HEK293 (cell line): Measurements from ENCODE around the gene SH3GL1.

ENCODE experiments used
- CTCF ChIA-PET: fragments of 350-600 bp; formaldehyde crosslinking; extraction: SDS; loops from one replicate; lab custom pipeline; 2021; ENCODE audit warnings: antibody characterized with exemption; lab: Yijun Ruan, JAX
- POLR2A ChIA-PET: fragments of 300-600 bp; formaldehyde crosslinking; extraction: SDS; loops from one replicate; lab custom pipeline; 2020; ENCODE audit warnings: antibody characterized with exemption, inconsistent platforms; lab: Yijun Ruan, JAX
- H3K27ac ChIP-seq: fragments of 200-500 bp; sonication (Bioruptor generic); 2 replicates; pipeline ENCODE4 v1.5.1; 2014; ENCODE audit warnings: low read depth, low read length, control low read depth, inconsistent platforms; ENCODE audit errors: extremely low read depth
- H3K36me3 ChIP-seq, 2 experiments: fragments of 200-500 bp in 1 of 2; sonication (Bioruptor generic) in 1 of 2; 1 replicate in 1 of 2; 2 replicates in 1 of 2; pipeline ENCODE4 v1.5.1; 2014 to 2017; ENCODE audit warnings: inconsistent platforms in 2 of 2, low read length in 2 of 2; ENCODE audit not compliant: control insufficient read depth in 2 of 2, insufficient read depth in 1 of 2
- H3K4me1 ChIP-seq: fragments of 200-500 bp; sonication (Bioruptor generic); 2 replicates; pipeline ENCODE4 v1.5.1; 2014; ENCODE audit warnings: mild to moderate bottlenecking, low read length, inconsistent platforms; ENCODE audit not compliant: control insufficient read depth, insufficient read depth
- H3K4me3 ChIP-seq: 2 replicates; pipeline ENCODE4 v1.5.1; 2011; ENCODE audit warnings: low read depth, mild to moderate bottlenecking, control low read depth, low read length, moderate library complexity
- H3K9me3 ChIP-seq: fragments of 200-500 bp; sonication (Bioruptor generic); 2 replicates; pipeline ENCODE4 v1.5.1; 2014; ENCODE audit warnings: low read depth, low read length, inconsistent platforms; ENCODE audit not compliant: control insufficient read depth, insufficient read depth
- FEZF1 ChIP-seq: fragments of 450-650 bp; formaldehyde crosslinking; IDR thresholded peaks from 2 replicates; pipeline ENCODE4 v1.5.1; 2016; ENCODE audit warnings: missing biosample characterization, missing genetic modification characterization
- HIC1 ChIP-seq: fragments of 450-650 bp; formaldehyde crosslinking; IDR thresholded peaks from 2 replicates; pipeline ENCODE4 v1.5.1; 2016; ENCODE audit warnings: missing biosample characterization, missing genetic modification characterization
- HOXA7 ChIP-seq: sonication (generic); formaldehyde crosslinking; IDR thresholded peaks from 2 replicates; pipeline ENCODE4 v1.8.1; 2022; ENCODE audit warnings: missing genetic modification reagents, borderline replicate concordance
- KLF7 ChIP-seq: fragments of 450-650 bp; formaldehyde crosslinking; IDR thresholded peaks from 2 replicates; pipeline ENCODE4 v1.5.1; 2016; ENCODE audit warnings: missing biosample characterization, missing genetic modification characterization, borderline replicate concordance
- MYNN ChIP-seq: fragments of 450-650 bp; formaldehyde crosslinking; IDR thresholded peaks from 2 replicates; pipeline ENCODE4 v1.5.1; 2016; ENCODE audit warnings: missing biosample characterization, missing genetic modification characterization, borderline replicate concordance
- PRDM10 ChIP-seq: fragments of 450-650 bp; formaldehyde crosslinking; IDR thresholded peaks from 2 replicates; pipeline ENCODE4 v1.5.1; 2016; ENCODE audit warnings: missing biosample characterization, missing genetic modification characterization
- ZIC2 ChIP-seq: fragments of 450-650 bp; formaldehyde crosslinking; IDR thresholded peaks from 2 replicates; pipeline ENCODE4 v1.5.1; 2016; ENCODE audit warnings: missing biosample characterization, missing genetic modification characterization
- ZNF2 ChIP-seq: fragments of 450-650 bp; formaldehyde crosslinking; IDR thresholded peaks from 2 replicates; pipeline ENCODE4 v1.5.1; 2016; ENCODE audit warnings: missing biosample characterization, missing genetic modification characterization
- ZNF239 ChIP-seq: fragments of 450-650 bp; formaldehyde crosslinking; IDR thresholded peaks from 2 replicates; pipeline ENCODE4 v1.5.1; 2016; ENCODE audit warnings: missing biosample characterization, missing genetic modification characterization
- ZNF292 ChIP-seq: fragments of 450-650 bp; formaldehyde crosslinking; IDR thresholded peaks from 2 replicates; pipeline ENCODE4 v1.5.1; 2016; ENCODE audit warnings: low read depth, missing biosample characterization, missing genetic modification characterization, borderline replicate concordance
- ZNF335 ChIP-seq: fragments of 450-650 bp; formaldehyde crosslinking; conservative IDR thresholded peaks from 2 replicates; pipeline ENCODE4 v1.5.1; 2016; ENCODE audit warnings: missing biosample characterization, missing genetic modification characterization
- ZNF37A ChIP-seq: fragments of 450-650 bp; IDR thresholded peaks from 2 replicates; pipeline ENCODE4 v1.5.1; 2018; ENCODE audit warnings: missing biosample characterization, missing genetic modification characterization
- ZNF600 ChIP-seq: fragments of 450-650 bp; formaldehyde crosslinking; IDR thresholded peaks from 2 replicates; pipeline ENCODE4 v1.5.1; 2016; ENCODE audit warnings: missing biosample characterization, missing genetic modification characterization
- ZNF629 ChIP-seq: fragments of 450-650 bp; formaldehyde crosslinking; IDR thresholded peaks from 2 replicates; pipeline ENCODE4 v1.5.1; 2017; ENCODE audit warnings: missing biosample characterization, missing genetic modification characterization
- ZNF670 ChIP-seq: fragments of 450-650 bp; formaldehyde crosslinking; IDR thresholded peaks from 2 replicates; pipeline ENCODE4 v1.5.1; 2016; ENCODE audit warnings: missing biosample characterization, missing genetic modification characterization, low read depth
- ZNF692 ChIP-seq: fragments of 450-650 bp; formaldehyde crosslinking; IDR thresholded peaks from 2 replicates; pipeline ENCODE4 v1.5.1; 2016; ENCODE audit warnings: missing biosample characterization, missing genetic modification characterization
- ZNF768 ChIP-seq: fragments of 450-650 bp; formaldehyde crosslinking; IDR thresholded peaks from 2 replicates; pipeline ENCODE4 v1.5.1; 2018; ENCODE audit warnings: missing biosample characterization, mild to moderate bottlenecking, missing genetic modification characterization
- ZNF791 ChIP-seq: fragments of 450-650 bp; formaldehyde crosslinking; IDR thresholded peaks from 2 replicates; pipeline ENCODE4 v1.5.1; 2016; ENCODE audit warnings: missing biosample characterization, missing genetic modification characterization
- ZSCAN4 ChIP-seq: fragments of 450-650 bp; formaldehyde crosslinking; IDR thresholded peaks from 2 replicates; pipeline ENCODE4 v1.5.1; 2017; ENCODE audit warnings: missing biosample characterization, missing genetic modification characterization
- TF ChIP-seq, protein P1 (sequence below): fragments of 450-650 bp; formaldehyde crosslinking; IDR thresholded peaks from 2 replicates; pipeline ENCODE4 v1.5.1; 2016; ENCODE audit warnings: missing biosample characterization, missing genetic modification characterization
- TF ChIP-seq, protein P2 (sequence below): IDR thresholded peaks from 2 replicates; pipeline ENCODE4 v1.6.1; 2011; ENCODE audit warnings: mild to moderate bottlenecking, low read depth, low read length, borderline replicate concordance

SH3GL1 gene

GRCh38 chr19:4357921-4358326 lies 42.4 kb downstream of the SH3GL1 start:
- Histone ChIP-seq H3K36me3 (peaks cover 3 to 60% of the 10 kb centered on the region in 2 experiments; a peak in 2 of 3 replicates), H3K4me3 (no peak overlapping the region), H3K9me3 (no peaks in the 10 kb centered on the region), H3K27ac (no peak overlapping the region), H3K4me1 (no peaks in the 10 kb centered on the region)
- peak; percentile 59 for TF ChIP-seq HIC1 (tag by site-specific recombination)
- no peak for TF ChIP-seq KLF7
- no peak for TF ChIP-seq ZNF629 (tag by site-specific recombination)
- no peak for TF ChIP-seq ZNF37A (tag by site-specific recombination)
- TF ChIP-seq ZNF335 (tag by site-specific recombination) = no peak
- no peak for TF ChIP-seq ZNF2 (tag by site-specific recombination)
- ChIA-PET POLR2A (interaction anchor here (1.9 kb wide), 2 partner anchors 15 to 91 kb away, joined by 6 to 12 read pairs; partner anchors contain the start of gene MPND), CTCF (interaction anchor here (1.1 to 3.7 kb wide), 3 partner anchors 18 to 91 kb away, joined by 3 to 13 read pairs (median 4); no protein-coding TSS in a partner anchor)

- H3K4me1 ChIP-seq = no peaks in the 10 kb centered on the region
- H3K36me3 ChIP-seq = peaks cover 3 to 53% of the 10 kb centered on the region in 2 experiments; a peak in 2 of 3 replicates
- ChIA-PET POLR2A (interaction anchor here (1.9 kb wide), 1 partner anchor 14 kb away, joined by 12 read pairs; the partner anchor contains the start of gene MPND), CTCF (interaction anchor here (1.3 to 3.7 kb wide), 2 partner anchors 19 to 90 kb away, joined by 3 to 13 read pairs; no protein-coding TSS in a partner anchor)
- no peak overlapping the region for H3K4me3 ChIP-seq
- no peak overlapping the region for H3K27ac ChIP-seq
- H3K9me3 ChIP-seq = no peaks in the 10 kb centered on the region
- TF ChIP-seq PRDM10 (tag by site-specific recombination) (no peak), ZNF292 (no peak), FEZF1 (tag by site-specific recombination) (no peak), ZNF791 (tag by site-specific recombination) (no peak), ZIC2 (tag by site-specific recombination) (no peak), ZSCAN4 (tag by site-specific recombination) (no peak), ZNF600 (tag by site-specific recombination) (0 out of 2 replicates have a peak, but pooled peaks have one; percentile 19), MYNN (tag by site-specific recombination) (no peak), ZNF670 (tag by site-specific recombination) (no peak), ZNF768 (tag by site-specific recombination) (no peak), ZNF239 (no peak), ZNF692 (tag by site-specific recombination) (no peak), HOXA7 (CRISPR knock-in tag) (no peak)
- TF ChIP-seq, protein P1, sequence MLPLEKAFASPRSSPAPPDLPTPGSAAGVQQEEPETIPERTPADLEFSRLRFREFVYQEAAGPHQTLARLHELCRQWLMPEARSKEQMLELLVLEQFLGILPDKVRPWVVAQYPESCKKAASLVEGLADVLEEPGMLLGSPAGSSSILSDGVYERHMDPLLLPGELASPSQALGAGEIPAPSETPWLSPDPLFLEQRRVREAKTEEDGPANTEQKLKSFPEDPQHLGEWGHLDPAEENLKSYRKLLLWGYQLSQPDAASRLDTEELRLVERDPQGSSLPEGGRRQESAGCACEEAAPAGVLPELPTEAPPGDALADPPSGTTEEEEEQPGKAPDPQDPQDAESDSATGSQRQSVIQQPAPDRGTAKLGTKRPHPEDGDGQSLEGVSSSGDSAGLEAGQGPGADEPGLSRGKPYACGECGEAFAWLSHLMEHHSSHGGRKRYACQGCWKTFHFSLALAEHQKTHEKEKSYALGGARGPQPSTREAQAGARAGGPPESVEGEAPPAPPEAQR (tag by site-specific recombination) = no peak
- TF ChIP-seq, protein P2, sequence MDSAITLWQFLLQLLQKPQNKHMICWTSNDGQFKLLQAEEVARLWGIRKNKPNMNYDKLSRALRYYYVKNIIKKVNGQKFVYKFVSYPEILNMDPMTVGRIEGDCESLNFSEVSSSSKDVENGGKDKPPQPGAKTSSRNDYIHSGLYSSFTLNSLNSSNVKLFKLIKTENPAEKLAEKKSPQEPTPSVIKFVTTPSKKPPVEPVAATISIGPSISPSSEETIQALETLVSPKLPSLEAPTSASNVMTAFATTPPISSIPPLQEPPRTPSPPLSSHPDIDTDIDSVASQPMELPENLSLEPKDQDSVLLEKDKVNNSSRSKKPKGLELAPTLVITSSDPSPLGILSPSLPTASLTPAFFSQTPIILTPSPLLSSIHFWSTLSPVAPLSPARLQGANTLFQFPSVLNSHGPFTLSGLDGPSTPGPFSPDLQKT = no peak
Observed at GRCh38 chr19:4357095-4357797, 43.1 kb downstream of the SH3GL1 start.
